Activated T-cell treated with anti-CD3 and anti-CD28 coated beads for 4 hours (primary cell): ENCODE data around the gene TSSK1B.
"Not testable (repeated sequence)": the region's sequence is repeated elsewhere in the genome, so short reads cannot be mapped to it uniquely, and the experiment has no call there.

ENCODE experiments used
- DNase-seq: peaks from one replicate; pipeline ENCODE4 v3.0.0-alpha.2; 2020

TSSK1B gene, protein sequence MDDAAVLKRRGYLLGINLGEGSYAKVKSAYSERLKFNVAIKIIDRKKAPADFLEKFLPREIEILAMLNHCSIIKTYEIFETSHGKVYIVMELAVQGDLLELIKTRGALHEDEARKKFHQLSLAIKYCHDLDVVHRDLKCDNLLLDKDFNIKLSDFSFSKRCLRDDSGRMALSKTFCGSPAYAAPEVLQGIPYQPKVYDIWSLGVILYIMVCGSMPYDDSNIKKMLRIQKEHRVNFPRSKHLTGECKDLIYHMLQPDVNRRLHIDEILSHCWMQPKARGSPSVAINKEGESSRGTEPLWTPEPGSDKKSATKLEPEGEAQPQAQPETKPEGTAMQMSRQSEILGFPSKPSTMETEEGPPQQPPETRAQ

GRCh38 chr5:113434889-113435288 lies at the start of gene TSSK1B:
TSS of gene TSSK1B (minus strand) at chr5:113434989. CDS start at chr5:113434839, 150 bp downstream.
- DNase-seq, result no peak

GRCh38 chr5:113480243-113480642 lies 45.5 kb upstream of the TSSK1B start:
- no peak for DNase-seq

- DNase-seq, result no peak
These were observed 43.9 kb upstream of the TSSK1B start for GRCh38 chr5:113478691-113479090.

GRCh38 chr5:113474100-113474728 lies 39.4 kb upstream of the TSSK1B start:
- no peak for DNase-seq

GRCh38 chr5:113463032-113463431 lies 28.2 kb upstream of the TSSK1B start:
- no peak for DNase-seq

- DNase-seq, result not testable (repeated sequence)
These were observed 22.3 kb upstream of the TSSK1B start for GRCh38 chr5:113457106-113457505.

DNA sequence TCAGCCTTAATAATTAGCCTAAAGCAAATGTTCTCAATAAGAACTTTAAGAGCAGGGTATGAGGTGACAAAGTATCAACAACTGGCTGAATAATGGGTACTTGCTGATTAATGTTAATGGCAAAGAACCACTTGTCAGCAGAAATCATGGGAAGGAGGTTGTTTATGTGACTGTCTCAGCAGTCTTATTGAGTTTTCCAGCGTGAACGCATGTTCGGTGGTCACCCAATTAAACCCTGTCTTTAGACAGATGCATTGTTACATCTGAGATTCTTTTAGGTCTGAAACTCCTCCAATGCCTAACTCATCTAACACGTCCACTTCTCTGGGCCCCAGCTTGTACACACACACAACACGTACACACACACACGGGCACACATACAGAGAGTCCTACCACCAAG lies 18.2 kb upstream of the TSSK1B start:
- no peak for DNase-seq

DNA sequence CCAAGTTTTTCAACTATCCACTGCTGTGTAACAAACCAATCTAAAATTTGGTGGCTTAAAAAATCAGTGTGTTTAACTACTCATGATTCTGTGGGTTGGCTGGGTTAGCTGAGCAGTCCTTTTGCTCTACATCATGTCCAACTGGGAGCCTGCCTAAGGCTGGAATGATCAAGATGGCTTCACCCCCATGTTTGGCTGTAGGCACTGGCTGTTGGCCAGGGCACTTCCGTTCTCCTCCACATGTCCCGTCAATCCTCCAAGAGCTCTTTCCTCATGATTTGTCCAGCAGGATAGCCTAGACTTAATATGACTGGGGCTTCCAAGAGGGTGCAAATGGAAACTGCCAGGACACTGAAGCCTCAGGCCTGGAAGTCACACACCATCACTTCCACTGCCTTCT lies 17.0 kb upstream of the TSSK1B start:
- no peak for DNase-seq

DNA sequence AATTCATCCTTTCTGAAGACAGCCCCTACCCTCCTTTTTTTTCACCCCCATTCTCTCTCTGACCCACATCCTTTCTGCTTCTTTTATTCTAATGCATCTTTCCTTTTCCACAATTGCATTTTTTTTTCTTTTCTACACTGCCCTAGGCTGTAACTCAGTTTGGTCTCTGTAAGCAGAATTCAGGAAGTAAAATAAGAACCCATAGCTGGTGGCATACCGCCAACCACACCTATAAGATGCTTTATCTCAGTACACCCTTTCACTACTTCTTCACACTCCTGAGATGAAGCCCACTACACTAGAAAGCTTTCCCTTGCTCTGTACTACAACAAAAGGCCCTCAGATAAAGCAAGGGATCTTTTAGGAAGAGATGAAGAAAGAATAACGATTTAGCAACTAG lies 16.1 kb upstream of the TSSK1B start:
- no peak for DNase-seq

- DNase-seq, result no peak
These were observed 15.7 kb upstream of the TSSK1B start for GRCh38 chr5:113450462-113450861.

- no peak for DNase-seq
These were observed 13.5 kb upstream of the TSSK1B start for GRCh38 chr5:113448252-113448651.

DNA sequence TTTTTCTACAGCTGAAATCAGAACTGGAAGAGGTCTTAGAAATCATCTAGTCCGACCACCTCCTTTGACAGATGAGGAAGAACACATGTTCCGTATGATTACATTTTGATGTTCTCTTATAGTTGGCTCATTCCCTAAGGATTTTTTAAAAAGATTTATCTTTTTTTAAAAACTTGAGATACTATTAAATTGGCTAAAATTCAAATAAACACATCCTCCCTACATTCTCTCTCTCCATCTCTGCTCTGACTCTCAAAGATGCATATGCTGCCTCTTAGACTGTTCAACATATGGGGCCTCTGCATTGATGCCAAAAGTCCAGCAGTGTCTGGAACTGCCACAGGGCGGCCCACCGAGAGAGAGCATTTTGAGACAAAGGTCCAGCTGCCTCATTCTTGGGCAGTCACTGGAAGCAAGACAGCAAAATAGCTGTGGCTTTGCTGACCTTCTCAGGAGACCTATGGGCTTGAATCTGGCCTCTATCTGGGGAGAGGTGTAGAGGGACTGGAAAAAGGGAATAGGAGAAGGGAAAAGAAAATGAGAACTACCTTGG lies 12.8 kb upstream of the TSSK1B start:
- DNase-seq, result no peak

- no peak for DNase-seq
These were observed 11.7 kb upstream of the TSSK1B start for GRCh38 chr5:113446358-113446927.

- DNase-seq, result no peak
These were observed 2.3 kb upstream of the TSSK1B start for GRCh38 chr5:113437111-113437510.

DNA sequence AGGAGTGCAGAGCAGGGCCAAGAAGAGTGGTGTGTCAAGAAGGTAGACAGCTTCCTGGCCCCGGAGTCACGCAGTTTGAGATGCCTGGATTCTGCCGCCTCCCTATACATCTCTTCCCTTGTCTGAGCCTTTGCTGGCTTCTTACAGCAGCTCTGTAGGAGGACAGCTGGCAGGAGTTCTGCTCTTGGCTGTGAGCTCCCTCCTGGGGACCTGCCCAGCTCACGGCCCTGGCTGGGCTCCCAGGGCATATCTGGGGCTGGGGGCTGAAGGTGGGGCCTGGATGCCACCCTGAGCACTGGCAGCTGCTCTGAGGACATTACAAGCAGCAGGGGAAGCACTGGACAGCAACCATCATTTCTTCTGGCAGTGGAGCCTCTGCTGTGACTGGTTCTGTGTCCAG lies 786 bp upstream of the TSSK1B start:
- DNase-seq, result no peak

- DNase-seq, result no peak
These were observed 752 bp downstream of the TSSK1B start for GRCh38 chr5:113433862-113434612.

DNA sequence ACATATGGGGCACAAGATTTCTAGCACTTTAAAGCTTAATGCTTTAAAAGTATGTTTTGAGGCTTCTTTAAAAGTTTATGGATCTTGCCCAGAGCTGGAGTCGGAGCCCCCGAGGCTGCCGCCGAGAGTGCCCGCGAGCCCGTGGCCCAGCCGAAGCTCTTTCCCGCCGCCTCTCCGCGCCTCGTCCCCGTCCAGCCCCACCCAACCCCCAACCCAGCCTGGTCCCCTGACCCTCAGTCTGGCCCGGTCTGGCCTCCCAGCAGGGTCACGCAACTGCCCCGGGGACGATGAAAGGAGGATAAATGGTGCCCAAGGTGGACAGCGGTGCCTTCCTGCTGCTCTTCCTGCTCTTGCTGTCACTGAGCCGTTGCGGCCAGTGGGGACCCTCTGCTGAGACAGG lies 1.7 kb downstream of the TSSK1B start:
- DNase-seq, result no peak

DNA sequence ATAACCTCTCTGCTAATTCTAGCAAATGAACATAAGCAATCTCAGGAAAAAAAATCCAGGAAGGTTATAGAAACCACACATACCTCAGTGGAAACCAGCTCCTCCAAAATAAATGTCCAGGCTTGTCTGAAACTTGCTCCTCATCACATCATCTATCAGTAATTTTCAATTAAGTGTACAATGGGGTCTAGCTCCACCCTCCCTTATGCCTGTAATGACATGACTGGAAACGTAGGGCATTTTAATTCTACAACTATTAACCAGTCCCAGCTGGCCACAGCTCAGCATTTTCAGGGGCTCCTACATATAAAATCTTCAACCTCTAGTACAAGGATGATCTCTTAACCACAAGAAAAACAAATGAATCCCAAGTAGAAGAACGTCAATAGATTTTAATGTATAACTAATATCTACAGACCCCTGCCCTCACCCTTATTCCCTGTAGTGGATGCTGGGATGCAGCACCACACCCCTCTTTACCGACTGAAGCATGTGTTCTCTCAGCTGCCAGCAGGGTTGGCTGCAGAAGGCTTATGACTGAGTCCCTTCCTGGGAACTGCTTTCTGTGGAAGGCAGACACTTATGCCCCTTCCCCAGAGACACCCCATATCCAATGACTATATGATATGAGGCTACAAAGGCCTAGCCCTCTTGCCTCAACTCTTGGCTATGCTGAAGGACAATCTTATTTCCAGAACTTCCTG lies 6.8 kb downstream of the TSSK1B start:
- DNase-seq, result no peak

DNA sequence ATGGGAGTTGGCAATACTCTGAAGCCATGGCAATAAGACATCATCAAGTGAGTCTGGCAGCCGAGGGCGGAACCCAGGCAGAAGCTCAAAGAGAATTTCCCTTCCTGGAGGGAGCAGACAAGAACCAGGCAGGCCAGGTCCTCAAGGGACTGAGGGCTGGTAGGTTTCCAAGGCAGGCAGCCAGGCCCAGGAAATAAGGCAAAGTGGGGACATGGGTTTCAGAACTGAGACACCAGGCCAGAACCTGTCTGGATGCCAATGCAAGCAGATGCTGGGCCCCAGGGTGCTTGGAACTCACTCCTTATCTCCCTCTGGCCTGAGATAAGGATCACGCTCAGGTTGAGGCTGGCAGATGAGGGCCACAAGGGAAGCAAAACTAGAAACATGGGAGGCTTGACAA lies 8.9 kb downstream of the TSSK1B start:
- DNase-seq, result no peak

DNA sequence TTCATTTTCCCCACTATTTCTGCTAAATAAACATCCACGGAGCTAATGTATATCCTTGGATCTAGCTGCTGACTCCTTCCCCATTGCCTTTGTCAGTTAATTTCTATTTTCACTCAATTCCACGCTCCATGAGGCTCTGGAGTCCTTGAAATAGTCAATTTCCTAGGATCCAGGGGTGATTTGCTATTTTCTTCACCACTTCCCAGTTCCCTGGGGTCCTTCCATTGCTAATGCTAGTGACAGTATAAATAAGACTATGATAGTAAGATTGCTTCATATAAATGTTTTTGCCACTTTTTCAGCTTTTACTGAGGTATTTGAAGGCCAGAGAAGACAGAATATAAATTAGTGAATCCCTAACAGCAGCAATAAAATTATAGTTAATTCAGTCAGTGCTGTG lies 13.1 kb downstream of the TSSK1B start:
- DNase-seq, result no peak

GRCh38 chr5:113405530-113405929 lies 29.3 kb downstream of the TSSK1B start:
- DNase-seq, result no peak

- DNase-seq, result no peak
These were observed 30.5 kb downstream of the TSSK1B start for GRCh38 chr5:113404269-113404668.

DNA sequence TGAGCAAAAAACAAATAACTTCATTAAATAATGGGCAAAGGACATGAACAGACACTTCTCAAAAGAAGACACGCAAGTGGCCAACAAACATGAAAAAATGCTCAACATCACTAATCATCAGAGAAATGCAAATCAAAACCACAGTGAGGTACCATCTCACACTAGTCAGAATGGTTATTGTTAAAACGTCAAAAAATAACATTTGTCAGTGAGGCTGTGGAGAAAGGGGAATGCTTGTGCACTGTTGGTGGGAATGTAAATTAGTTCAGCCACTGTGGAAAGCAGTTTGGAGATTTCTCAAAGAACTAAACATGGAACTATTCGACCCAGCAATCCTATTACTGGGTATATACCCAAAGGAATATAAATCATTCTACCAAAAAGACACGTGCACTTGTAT lies 36.8 kb downstream of the TSSK1B start:
- not testable (repeated sequence) for DNase-seq
